Activated T-cell treated with anti-CD3 and anti-CD28 coated beads for 4 hours (primary cell): ENCODE results near the gene TNFRSF17.

Experiments
- DNase-seq: peaks from one replicate; pipeline ENCODE4 v3.0.0-alpha.2; 2020

TNFRSF17 gene

GRCh38 chr16:11972128-11972527 is 7.1 kb downstream of the TNFRSF17 start:
- DNase-seq: no peak

GRCh38 chr16:11973070-11973469 is 8.1 kb downstream of the TNFRSF17 start:
- no peak for DNase-seq

GRCh38 chr16:11976850-11977375 is 11.9 kb downstream of the TNFRSF17 start:
- no peak for DNase-seq

GRCh38 chr16:11977376-11978041 is 12.5 kb downstream of the TNFRSF17 start:
- no peak for DNase-seq

- DNase-seq: no peak
Measured at GRCh38 chr16:11978080-11978479, 13.1 kb downstream of the TNFRSF17 start.

- no peak for DNase-seq
Measured at GRCh38 chr16:11979013-11979672, 14.1 kb downstream of the TNFRSF17 start.

- no peak for DNase-seq
Measured at GRCh38 chr16:11980136-11980844, 15.3 kb downstream of the TNFRSF17 start.

GRCh38 chr16:11985250-11985649 is 20.2 kb downstream of the TNFRSF17 start:
- no peak for DNase-seq

- no peak for DNase-seq
Measured at GRCh38 chr16:11986521-11987057, 21.6 kb downstream of the TNFRSF17 start.

- no peak for DNase-seq
Measured at GRCh38 chr16:11988258-11988978, 23.4 kb downstream of the TNFRSF17 start.

GRCh38 chr16:11990702-11991390 is 25.8 kb downstream of the TNFRSF17 start:
- no peak for DNase-seq

GRCh38 chr16:11992008-11992584 is 27.1 kb downstream of the TNFRSF17 start:
- DNase-seq: no peak

- no peak for DNase-seq
Measured at GRCh38 chr16:11992586-11993524, 27.8 kb downstream of the TNFRSF17 start.

GRCh38 chr16:11994143-11995119 is 29.4 kb downstream of the TNFRSF17 start:
- DNase-seq: no peak

GRCh38 chr16:11996433-11997330 is 31.7 kb downstream of the TNFRSF17 start:
- DNase-seq: no peak

- no peak for DNase-seq
Measured at GRCh38 chr16:12000032-12000431, 35.0 kb downstream of the TNFRSF17 start.

- no peak for DNase-seq
Measured at GRCh38 chr16:12002447-12003006, 37.5 kb downstream of the TNFRSF17 start.

GRCh38 chr16:12006637-12007036 is 41.6 kb downstream of the TNFRSF17 start:
- no peak for DNase-seq
